Endothelial cell of hepatic sinusoid (primary cell): ENCODE measurements around the gene MEIS1.
"Not testable (repeated sequence)": the region's sequence is repeated elsewhere in the genome, so short reads cannot be mapped to it uniquely, and the experiment has no call there.

Experiments
- in situ Hi-C: cut with HindIII; loops from 2 replicates; pipeline ENCODE4 v1.10.0; 2017; ENCODE audit warnings: low sequenced_read_pairs

MEIS1 gene

DNA sequence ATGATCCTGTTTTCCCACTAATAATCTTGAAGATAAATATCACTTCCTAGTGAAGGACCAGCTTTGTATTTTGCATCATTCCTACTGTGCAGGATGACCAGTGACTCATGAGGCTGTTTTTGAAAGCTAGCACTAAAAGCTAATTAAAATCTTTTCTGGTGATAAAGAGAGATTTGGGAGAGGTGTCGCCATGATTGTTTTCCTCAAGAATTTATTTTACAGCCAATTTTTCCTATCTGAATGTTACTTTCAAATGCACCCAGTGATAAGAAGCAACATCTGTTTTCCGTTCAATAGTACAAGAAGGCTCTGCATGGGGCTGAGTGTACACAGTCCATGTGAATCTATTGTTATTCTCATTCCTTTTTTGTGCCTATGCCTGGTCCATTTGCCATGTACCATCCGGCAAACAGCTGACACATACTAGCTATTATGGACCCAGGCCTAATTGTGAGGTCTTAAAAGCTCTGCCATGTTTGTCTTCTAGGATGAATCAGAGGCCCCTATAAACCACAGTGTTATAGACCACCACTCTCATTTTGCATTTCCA lies 28.4 kb downstream of the MEIS1 start:
- in situ Hi-C loops = no loop called here

DNA sequence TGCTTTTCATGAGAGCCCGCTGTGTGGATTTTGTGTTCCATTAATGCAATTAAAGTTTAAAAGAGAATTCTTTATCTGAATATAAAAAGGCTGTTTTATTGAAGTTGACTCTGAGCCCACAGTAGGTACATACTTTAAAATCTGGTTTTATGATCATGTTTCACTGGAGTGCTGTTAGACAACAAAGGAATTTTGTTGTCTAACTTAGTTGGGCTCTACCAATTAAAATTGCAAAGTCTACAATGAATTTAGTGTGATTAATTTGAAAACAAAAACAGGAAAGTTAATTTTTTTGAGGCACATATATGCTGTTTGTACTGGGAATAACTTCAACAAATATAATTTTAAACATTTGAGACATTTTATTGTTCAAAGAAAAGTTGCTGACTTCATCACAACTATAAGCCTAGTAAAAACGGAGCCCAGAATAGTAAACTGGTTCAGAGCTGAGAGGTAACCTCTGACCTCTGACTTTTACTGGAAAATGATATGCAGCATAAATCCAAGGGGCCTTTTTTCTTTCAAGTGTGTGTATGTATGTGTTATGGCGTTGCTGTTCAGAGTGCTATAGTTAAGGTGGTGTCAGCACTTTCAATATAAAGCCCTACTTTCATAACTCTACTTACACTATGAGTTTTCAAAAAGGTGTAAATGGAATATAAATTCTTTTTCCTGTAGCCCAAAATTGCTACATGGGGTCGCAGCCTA lies 30.2 kb downstream of the MEIS1 start:
- in situ Hi-C loops = no loop called here

DNA sequence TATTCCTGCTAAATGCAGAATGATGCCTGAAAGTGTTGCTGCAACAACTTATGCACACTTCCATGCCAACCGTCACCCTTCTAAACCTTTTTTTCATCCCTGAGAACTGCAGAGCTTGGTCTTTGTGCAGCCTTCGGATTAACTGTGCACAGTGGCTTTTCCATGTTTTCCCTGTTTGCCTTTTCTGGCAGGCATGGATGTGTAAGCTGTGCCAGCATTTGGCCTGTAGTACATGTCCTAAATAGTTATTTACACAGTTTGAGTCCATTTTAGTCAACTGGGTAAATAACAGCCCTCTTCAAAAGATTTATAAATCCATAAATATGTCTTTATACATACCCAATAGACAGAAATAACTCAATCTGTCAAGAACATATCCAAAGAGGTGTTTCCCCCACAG lies 31.5 kb downstream of the MEIS1 start:
- in situ Hi-C loops = no loop called here

DNA sequence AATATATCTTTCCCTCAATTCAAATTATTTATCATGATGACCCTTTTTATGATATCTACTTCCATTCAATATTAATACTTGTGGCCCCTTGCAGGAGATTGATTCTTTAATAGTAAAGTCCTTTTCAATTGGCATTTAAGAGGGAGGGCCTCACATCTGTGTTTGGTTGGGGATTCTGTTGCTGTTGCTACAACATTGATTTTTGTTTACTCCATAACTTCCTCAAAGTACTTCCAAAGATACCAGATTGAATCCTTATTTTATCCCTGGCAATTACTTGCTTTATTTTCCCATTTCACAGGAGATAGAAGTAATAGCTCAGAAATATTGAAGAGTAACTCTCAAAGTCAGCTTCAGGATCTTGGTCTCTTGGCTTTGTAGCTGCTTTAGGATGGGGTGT lies 32.8 kb downstream of the MEIS1 start:
- in situ Hi-C loops = no loop called here

DNA sequence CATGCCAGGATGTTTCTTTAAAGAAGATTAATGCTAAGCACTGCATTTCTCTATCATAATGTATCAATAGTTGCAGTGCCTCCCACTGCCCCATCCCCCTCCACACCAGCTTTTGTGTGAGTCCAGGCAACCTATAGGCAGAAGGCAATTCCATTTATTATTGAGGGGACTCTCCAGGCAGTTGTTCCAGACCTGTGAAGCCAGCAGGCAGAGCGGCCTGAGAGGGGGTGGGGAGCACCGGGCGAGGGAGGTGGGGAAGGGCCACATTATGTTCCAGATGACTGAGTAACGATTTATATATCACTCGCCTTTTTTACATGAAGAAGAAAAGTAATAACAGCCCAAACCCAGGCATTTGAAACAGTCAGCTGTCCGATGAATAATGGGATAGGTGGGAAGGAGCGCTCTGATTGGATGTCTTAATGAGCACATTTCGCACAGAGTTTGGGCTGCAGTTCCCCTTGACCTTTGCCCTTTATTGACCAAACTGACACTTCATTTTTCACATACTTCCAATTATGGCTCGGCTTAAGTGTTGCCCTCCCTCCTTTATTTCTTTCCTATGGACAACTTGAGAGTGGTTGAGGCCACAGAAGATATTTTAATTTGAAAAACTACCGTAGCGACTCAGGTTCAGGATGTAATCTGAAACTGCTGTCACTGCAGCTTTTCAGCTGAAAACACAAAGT lies 34.4 kb downstream of the MEIS1 start:
- in situ Hi-C loops = no loop called here

DNA sequence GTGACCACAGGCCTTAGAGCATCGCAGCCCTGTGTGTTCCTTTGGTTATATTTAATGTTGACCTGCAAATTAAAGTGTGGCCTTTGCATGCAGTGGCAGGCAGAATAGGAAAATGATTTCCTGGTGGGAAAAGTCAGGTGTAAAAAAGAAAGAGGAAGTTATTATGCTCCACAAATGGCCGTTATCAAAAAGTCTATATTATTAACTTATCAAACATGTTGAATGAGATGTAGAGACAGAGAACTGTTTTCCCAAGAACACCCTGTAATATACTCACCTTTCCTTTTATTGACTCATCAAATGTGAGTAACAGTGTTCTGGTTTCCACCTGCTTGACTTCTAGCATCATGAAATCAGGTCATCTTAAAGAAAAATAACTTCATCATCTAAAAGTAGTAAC lies 35.3 kb downstream of the MEIS1 start:
- in situ Hi-C loops = no loop called here

DNA sequence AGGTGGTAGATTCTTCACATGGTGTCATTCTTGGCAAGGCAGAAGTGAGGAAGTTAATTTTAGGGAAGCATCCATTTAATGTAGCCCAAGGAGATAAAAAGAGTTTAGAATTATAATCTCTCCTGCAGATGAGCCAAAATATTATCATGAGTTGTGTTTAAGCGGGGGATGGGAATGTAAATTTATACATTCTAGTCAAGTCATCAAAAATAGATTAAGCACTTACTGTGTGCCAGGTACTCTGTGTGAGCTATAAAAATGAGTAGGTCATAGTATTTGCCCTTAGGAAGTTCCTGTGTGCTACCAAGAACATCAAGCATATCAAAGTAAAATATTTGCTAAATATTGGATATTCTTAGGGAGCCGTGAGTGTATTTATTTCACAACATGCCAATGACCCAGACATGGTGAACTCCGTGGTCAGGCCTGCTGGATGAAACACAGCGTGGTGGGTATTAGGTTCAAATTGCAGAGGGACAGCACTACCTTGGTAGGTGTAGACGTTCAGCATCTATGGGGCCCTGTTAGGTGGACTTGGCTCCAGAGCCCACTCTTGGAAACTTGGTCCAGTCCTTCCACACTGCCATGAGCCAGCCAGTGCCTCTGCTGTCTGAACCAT lies 37.4 kb downstream of the MEIS1 start:
- in situ Hi-C loops = no loop called here

DNA sequence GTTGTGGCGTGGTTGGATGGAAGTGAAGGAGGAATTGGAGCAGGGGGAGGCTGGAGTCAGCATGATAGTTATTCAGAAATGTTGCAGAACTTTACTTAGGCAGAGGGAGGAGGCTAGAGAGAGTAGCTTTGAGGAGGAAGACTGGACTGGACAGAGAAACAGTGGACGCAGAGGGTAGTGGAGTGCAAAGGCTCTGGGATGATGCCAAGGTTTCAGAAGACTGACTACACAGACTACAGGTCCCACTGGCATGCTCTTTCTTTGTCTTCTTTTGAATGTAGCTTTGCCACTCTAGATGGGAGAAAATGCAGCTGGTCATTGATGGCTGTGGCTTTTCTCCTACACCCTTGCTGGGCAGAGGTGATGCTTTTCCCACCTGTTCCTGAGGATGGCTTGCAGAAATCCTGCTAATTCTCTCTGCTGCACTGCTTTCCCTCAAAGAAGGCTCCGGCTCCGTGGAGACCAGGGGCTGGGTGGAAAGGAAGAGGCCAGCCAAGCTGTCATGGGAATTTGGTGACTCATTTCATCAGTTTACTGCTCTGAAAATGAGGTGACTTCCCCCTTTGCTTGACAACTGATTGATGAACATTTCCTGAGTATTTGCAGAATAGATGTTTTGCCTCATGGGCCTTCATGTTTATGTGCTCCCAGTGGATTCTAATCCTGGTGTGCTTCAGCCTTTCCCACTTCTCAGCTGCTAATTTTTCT lies 42.4 kb downstream of the MEIS1 start:
- in situ Hi-C loops = no loop called here

DNA sequence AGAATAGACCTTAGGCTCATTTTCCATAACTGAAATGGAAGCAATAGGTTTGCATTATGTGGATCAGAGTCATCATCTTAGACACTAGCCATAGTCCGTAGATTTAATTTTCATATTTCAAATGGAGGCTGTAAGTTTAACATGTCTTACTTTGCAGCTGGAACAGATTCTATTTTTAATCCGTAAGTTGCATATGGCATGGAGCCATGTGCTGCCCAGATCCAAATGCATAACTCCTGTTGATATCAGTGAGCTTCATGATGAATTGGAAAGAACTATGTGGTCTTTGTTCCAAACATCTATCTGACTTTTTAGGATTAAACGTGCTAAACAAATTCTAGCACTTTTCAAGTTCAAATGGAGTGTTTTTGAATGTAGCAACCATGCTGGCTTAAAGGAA lies 43.4 kb downstream of the MEIS1 start:
- in situ Hi-C loops = no loop called here

DNA sequence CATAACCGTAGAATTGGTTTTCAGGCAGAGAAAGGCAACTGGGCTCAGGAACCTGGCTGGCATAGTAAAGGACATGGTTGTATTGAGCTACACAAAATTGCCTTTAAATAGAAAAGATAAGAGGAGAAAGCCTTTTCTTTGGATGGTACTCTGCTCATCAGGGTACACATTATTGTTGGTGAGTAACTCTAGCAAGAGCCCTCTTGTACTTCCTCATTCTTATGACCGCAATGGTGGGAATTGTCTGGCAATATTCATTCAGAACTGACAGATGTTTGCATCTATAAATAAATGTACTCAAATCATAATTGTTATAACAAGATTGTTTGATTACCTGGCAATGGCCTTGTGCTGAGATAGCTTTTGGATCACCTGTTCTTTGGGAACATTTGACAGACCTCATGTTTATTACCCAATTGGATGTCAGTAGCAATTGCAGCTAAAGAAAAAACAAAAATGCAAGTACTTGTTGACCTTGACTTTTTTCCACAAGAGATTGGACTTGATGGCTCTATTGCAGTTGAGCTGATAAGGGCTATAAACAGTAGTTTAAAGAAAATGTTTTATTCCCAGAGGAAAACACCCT lies 43.9 kb downstream of the MEIS1 start:
- in situ Hi-C loops = no loop called here

DNA sequence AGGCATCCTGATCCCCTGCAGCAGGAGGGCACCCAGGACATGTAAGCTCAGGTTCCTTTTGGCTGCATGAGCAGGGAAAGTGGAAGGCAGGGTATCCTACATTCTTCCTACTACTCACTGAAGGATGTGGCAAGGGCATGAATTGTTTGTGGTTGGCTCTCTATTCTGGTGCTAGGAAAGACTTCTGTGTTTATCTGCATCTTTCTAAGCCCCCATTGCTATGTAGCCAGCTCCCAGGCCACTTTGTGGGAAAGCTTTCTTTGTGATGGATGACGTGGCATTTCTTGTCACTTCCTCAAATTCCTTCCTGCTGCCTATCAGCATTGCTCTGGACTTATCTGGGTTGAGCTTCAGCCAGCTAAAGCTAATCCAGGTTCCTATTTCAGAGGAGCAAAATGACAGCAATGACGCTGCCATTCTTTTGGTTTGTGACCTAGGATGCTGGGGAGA lies 46.2 kb downstream of the MEIS1 start:
- in situ Hi-C loops = loop anchor here (5.0 kb wide), 1 partner anchor 76 kb away; no protein-coding TSS in a partner anchor

DNA sequence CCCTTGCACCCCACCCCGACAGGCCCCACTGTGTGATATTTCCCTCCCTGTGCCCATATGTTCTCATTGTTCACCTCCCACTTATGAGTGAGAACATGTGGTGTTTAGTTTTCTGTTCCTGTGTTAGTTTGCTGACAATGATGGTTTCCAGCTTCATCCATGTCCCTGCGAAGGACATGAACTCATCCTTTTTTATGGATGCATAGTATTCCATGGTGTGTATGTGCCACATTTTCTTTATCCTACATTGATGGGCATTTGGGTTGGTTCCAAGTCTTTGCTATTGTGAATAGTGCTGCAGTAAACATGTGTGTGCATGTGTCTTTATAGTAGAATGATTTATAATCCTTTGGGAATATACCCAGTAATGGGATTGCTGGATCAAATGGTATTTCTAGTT lies 50.3 kb downstream of the MEIS1 start:
- in situ Hi-C loops = not testable (repeated sequence)

DNA sequence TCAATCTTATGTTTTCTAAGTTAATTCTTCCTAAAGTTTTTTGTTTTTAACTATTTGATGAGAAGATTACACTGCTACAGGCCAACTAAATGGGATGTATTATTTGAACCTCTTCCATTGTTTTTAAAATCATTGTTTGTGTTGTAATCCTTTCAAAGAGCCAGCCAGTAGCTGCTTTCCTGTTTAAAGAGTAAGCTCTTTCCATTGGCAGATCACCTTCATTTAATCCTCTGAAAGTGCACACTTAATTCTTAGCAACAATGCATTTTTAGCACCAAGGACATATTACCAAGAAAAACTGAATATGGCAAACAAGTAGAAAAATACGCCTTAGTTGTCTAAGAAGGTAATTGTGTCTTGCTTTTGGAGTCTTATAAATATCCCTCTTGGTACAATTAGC lies 54.0 kb downstream of the MEIS1 start:
- in situ Hi-C loops = no loop called here

DNA sequence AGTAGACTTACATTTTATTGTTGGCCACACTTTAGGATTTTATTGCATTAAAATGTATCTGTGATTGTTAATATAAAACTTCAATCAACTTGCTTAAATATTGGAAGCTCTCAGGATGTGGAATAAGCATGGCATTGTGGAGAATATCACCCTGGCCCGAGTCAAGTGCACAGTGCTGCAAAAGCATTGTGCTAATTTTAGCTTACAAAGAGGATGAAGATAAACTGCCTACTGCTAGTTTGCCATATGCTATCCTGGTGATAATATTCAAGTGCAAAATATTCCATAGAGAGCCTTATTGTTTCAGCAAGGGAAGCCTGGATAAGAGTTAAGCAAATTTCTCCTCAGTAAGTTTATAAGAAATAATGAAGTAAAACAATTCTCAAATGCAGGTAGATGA lies 54.5 kb downstream of the MEIS1 start:
- in situ Hi-C loops = no loop called here

DNA sequence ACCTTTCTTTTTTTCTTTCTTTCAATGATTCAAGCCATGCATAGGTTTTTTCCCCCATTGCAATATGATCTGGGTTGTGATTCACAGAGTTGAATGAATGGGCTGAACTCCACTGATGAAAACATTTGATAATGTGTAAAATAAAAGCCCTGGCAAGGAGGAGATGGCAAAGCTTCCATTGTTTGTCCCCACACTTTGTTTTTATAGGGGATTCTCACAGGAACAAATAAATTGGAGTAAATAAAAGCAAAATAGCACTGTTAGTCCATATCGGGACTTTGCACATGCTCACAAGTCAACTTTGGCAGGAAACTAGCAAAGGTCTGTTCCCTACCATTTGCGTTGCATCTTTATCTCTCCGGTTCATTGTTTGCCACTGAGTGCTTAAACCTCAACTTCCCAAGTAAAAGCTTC lies 55.7 kb downstream of the MEIS1 start:
- in situ Hi-C loops = no loop called here

DNA sequence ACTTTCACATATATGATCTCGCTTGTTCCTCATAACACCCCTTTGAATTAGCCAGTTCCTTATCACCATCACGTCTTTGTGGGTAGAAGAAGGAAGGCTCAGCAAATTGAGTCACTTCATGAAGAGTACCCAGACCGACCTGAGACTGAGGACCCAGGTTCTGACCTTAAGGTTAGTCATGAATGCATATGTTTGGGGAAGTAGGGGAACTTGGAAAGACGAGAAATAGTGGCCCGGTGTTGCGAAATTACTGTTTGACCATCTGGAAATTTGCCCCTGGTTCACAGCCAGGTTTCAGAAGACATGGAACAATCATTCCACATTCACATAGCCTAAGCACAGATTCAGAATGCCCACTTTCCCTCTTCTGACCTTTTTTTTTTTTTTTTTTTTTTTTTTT lies 59.8 kb downstream of the MEIS1 start:
- in situ Hi-C loops = no loop called here

DNA sequence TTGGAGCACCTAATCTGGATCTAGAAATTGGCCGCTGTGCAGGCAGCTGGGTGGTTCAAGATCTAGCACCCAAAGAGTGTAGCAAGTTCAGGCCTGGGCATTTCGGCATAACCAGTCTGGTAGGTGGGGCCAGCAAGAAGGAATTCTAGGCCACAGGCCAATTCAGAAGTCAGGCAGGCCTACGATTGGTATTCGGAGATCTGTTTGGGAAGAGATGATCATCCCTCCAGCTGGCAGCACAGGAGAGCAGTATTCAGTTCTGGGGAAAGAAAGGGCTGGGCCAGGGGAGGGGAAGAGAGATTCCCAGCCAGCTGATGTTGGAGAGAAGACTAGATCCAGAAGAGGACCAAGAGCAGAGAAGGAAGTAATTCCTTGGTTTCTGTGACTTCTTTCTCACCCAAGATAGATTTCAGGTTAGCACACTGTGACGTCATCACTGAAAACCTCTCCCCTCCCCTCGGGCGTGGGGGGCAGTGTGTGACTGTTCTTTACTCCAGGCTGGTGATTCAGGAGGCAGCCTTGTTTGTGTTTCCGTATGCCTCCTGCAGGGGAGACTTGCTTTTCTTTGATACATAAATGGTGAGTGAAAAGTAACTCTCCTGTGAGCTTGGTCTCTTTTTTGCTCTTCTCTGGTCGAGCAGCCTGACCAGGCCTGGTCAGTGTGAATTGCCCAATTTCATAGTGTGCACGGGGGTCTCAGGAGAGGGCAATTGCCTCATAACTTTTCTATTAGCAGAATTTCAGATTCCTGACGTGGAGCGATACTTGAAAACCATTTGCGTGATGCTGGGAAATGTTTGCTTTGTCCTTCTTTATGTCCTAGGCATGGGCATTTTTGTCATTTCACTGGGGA lies 61.1 kb downstream of the MEIS1 start:
- in situ Hi-C loops = no loop called here

DNA sequence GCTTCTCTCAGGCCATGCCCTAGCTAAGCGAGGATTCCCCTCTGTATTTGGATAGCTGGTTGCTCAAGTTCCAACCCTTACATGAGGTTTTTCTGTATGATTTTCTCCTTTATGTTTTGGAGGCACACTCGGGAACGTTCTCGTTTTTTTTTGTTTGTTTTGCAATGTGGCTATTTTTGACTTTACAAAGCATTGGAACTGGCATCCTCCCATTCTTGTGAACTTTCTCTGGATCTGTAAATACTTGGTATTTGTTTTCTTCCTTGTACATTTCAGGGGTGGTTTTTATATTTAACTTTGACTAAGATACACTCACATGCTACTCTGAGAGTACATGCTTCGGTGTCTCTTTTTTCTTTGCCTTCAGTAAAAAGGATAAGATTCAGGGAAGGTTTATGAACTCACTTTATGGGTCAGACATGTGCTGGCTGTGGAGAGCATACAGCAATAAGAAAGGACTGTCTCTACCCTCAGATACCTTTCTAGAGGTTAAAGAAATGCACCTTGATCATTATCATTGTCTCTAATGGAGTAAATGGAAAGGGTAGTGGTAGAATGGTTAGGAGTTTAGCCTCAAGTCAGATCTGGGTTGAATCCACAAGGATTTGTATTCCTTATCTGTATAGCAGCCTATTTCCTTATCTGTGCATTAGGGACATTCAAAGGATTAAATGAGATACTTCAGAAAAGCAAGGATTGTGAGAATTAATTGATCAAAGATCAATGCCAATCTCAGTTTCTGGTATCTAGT lies 61.9 kb downstream of the MEIS1 start:
- in situ Hi-C loops = no loop called here
